ENCODE measurements around the gene ABHD13. TPM values are rescaled to one million over a fixed set of nuclear protein-coding genes. Genes with fewer than 3 reads are reported as not detected.

ABHD13 gene
- total RNA-seq, 5 donors from 2014 or later (not counting 1 experiment from before 2014, with no cell fraction given): 12.3 to 15.8 (median 13.8) TPM

DNA sequence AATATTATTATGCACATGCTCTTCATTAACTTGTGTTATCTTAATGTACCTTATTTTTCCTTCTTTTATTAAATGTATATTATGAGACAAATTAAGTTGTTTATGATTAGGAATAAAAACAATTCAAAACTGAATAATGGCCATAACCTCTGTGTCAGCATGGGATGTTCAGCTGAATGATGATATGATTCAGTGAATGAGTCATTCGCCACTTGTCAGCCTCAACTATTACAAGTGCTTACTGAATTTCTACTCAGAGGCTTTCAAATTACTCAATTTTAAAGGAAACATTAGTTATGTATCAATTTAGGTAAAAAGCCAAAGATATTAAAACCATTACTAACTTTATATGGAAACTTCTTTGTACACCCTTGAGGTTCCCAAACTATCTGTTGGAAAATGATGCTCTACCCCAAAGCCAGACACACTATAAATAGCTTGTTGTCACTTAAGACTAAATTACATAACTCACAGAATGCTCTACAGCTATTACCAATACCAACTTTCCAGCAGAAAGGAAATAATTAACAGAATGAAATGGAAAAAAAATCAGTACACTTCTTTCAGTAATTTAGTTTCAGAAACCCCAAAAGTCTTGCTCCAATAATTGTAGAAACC is 17.3 kb upstream of the ABHD13 start:
- ATAC-seq (replicated peaks in 1 of 4): no peak
- Histone ChIP-seq H3K9me3 (no peaks in the 10 kb centered on the region), H3K4me1 (ENCODE audit: control insufficient read depth in 1 of 2, extremely low read depth in 1 of 2, insufficient read depth in 2 of 2, low read length in 2 of 2) (no peaks in the 10 kb centered on the region), H3K4me3 (ENCODE audit: control insufficient read depth in 1 of 2, extremely low read depth in 1 of 2, low read length in 1 of 2) (no peak overlapping the region), H3K36me3 (ENCODE audit: control insufficient read depth in 2 of 2, extremely low read depth in 1 of 2, insufficient read depth in 1 of 2, low read length in 1 of 2) (no peaks in the 10 kb centered on the region), H3K27me3 (replicated peaks in 1 of 2; ENCODE audit: control insufficient read depth in 2 of 2, extremely low read depth in 1 of 2, insufficient read depth in 2 of 2, low read length in 1 of 2) (peaks cover 0 to under 1% of the 10 kb centered on the region in 2 experiments), H3K27ac (ENCODE audit: low read length) (no peak overlapping the region)
- DNase-seq: no peak
- ChIA-PET CTCF (no interaction called here), POLR2A (no interaction called here)
- H3K9me3 Mint-ChIP-seq: peaks cover 0 to 6% (median 0%) of the 10 kb centered on the region in 3 donors
- H3K27ac Mint-ChIP-seq: no peak overlapping the region
- no peak overlapping the region for H3K4me3 Mint-ChIP-seq
- WGBS (ENCODE audit: insufficient coverage): no CpG with 5 or more reads among the region's 1 CpG
- peaks cover 18 to 20% of the 10 kb centered on the region in 2 donors for H3K27me3 Mint-ChIP-seq
- H3K4me1 Mint-ChIP-seq: peaks cover 0 to 5% (median 0%) of the 10 kb centered on the region in 3 donors
- no peaks in the 10 kb centered on the region for H3K36me3 Mint-ChIP-seq

DNA sequence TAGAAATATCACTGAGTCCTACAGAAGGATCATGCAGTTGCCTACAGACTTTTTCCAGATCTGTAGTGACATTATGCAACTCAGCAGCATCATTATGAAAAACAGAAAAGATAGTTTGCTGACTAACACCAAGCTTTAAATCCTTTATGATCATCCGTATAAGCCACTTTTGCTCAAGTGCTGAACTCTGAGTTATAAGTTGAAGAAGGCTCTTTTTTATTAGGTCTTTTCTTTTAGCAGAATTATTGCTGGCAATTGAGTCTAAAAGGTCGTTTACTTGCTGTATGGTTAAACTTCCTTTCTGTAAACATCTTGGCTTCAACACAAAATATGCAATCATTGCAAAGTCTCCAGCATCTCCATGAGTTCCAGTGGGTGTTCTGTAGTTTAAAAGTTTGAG is 7.6 kb upstream of the ABHD13 start:
- H3K4me3 ChIP-seq (ENCODE audit: control insufficient read depth in 1 of 2, extremely low read depth in 1 of 2, low read length in 1 of 2): no peak overlapping the region
- Mint-ChIP-seq H3K36me3 (peaks cover 34% of the 10 kb centered on the region), H3K4me1 (peaks cover 14 to 22% (median 17%) of the 10 kb centered on the region in 3 donors), H3K27ac (no peak overlapping the region), H3K4me3 (no peak overlapping the region), H3K9me3 (peaks cover 8 to 19% (median 13%) of the 10 kb centered on the region in 3 donors), H3K27me3 (no peaks in the 10 kb centered on the region)
- H3K9me3 ChIP-seq: peaks cover 2% of the 10 kb centered on the region
- whole genome bisulfite sequencing (ENCODE audit: insufficient coverage): no CpG with 5 or more reads among the region's 2 CpGs
- no peak overlapping the region for H3K27ac ChIP-seq (ENCODE audit: low read length)
- POLR2A ChIA-PET: interaction anchor here in 1 of 2 donors (0.5 kb wide), 1 partner anchor 76 kb away, joined by 3 read pairs; no protein-coding TSS in a partner anchor
- ATAC-seq (replicated peaks in 1 of 4): no peak
- no peaks in the 10 kb centered on the region for H3K27me3 ChIP-seq (replicated peaks in 1 of 2; ENCODE audit: control insufficient read depth in 2 of 2, extremely low read depth in 1 of 2, insufficient read depth in 2 of 2, low read length in 1 of 2)
- H3K36me3 ChIP-seq (ENCODE audit: control insufficient read depth in 2 of 2, extremely low read depth in 1 of 2, insufficient read depth in 1 of 2, low read length in 1 of 2): peaks cover 0 to 10% of the 10 kb centered on the region in 2 donors
- CTCF ChIA-PET: no interaction called here
- no peak for DNase-seq
- H3K4me1 ChIP-seq (ENCODE audit: control insufficient read depth in 1 of 2, extremely low read depth in 1 of 2, insufficient read depth in 2 of 2, low read length in 2 of 2): peaks cover 9 to 12% of the 10 kb centered on the region in 2 experiments

DNA sequence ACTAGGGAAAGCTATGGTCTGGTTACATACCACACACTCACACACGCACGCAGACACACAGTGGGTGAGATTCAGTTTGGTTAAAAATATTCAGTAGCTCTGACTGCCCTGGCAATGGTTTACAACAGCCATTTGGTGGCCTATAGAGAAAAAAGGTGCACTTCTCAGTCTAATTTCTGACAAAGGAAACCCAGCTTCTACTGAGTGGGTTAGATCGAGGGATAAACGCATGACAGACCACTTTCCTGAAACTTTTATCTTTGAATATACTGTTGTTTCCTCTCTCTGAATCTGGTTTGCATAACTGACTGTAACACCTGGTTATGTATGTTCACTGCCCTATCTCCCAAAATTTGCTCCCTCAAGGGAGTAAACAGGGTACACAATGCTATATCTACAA is 5.3 kb upstream of the ABHD13 start:
- WGBS (ENCODE audit: insufficient coverage): no CpG with 5 or more reads among the region's 4 CpGs
- ChIA-PET CTCF (no interaction called here), POLR2A (interaction anchor here in 1 of 2 donors (0.5 kb wide), 1 partner anchor 83 kb away, joined by 3 read pairs; no protein-coding TSS in a partner anchor)
- peaks cover 2% of the 10 kb centered on the region for H3K9me3 ChIP-seq
- peaks cover 26% of the 10 kb centered on the region in 2 experiments for H3K4me1 ChIP-seq (ENCODE audit: control insufficient read depth in 1 of 2, extremely low read depth in 1 of 2, insufficient read depth in 2 of 2, low read length in 2 of 2)
- Mint-ChIP-seq H3K27me3 (no peaks in the 10 kb centered on the region), H3K36me3 (peaks cover 34% of the 10 kb centered on the region), H3K9me3 (peaks cover 8 to 19% (median 13%) of the 10 kb centered on the region in 3 donors), H3K27ac (peak overlapping the region; percentile 25 to 63), H3K4me3 (no peak overlapping the region), H3K4me1 (peaks cover 34 to 43% (median 36%) of the 10 kb centered on the region in 3 donors)
- peaks cover 0 to 10% of the 10 kb centered on the region in 2 donors for H3K36me3 ChIP-seq (ENCODE audit: control insufficient read depth in 2 of 2, extremely low read depth in 1 of 2, insufficient read depth in 1 of 2, low read length in 1 of 2)
- DNase-seq: no peak
- no peak for ATAC-seq (replicated peaks in 1 of 4)
- peak overlapping the region in 1 of 2 donors; percentile 32 for H3K4me3 ChIP-seq (ENCODE audit: control insufficient read depth in 1 of 2, extremely low read depth in 1 of 2, low read length in 1 of 2)
- no peaks in the 10 kb centered on the region for H3K27me3 ChIP-seq (replicated peaks in 1 of 2; ENCODE audit: control insufficient read depth in 2 of 2, extremely low read depth in 1 of 2, insufficient read depth in 2 of 2, low read length in 1 of 2)
- H3K27ac ChIP-seq (ENCODE audit: low read length): no peak overlapping the region

GRCh38 chr13:108213946-108214345 is 4.2 kb upstream of the ABHD13 start:
- H3K9me3 ChIP-seq: peaks cover 2% of the 10 kb centered on the region
- ChIA-PET CTCF (interaction anchor here in 1 of 2 donors (0.6 kb wide), 1 partner anchor 141 kb away, joined by 3 read pairs; no protein-coding TSS in a partner anchor), POLR2A (interaction anchor here in 1 of 2 donors (0.6 kb wide), 1 partner anchor 141 kb away, joined by 4 read pairs; no protein-coding TSS in a partner anchor)
- WGBS (ENCODE audit: insufficient coverage): 80% methylated on average over 1 of the region's 5 CpGs
- H3K27me3 ChIP-seq (replicated peaks in 1 of 2; ENCODE audit: control insufficient read depth in 2 of 2, extremely low read depth in 1 of 2, insufficient read depth in 2 of 2, low read length in 1 of 2): no peaks in the 10 kb centered on the region
- Mint-ChIP-seq H3K4me1 (peaks cover 35 to 48% (median 39%) of the 10 kb centered on the region in 3 donors), H3K27me3 (no peaks in the 10 kb centered on the region), H3K36me3 (peaks cover 29% of the 10 kb centered on the region), H3K4me3 (peak overlapping the region; percentile 64 to 99 (median 73)), H3K9me3 (peaks cover 8 to 13% (median 8%) of the 10 kb centered on the region in 3 donors), H3K27ac (peak overlapping the region; percentile 56 to 72)
- H3K4me1 ChIP-seq (ENCODE audit: control insufficient read depth in 1 of 2, extremely low read depth in 1 of 2, insufficient read depth in 2 of 2, low read length in 2 of 2): peaks cover 26 to 27% of the 10 kb centered on the region in 2 experiments
- no peak for ATAC-seq (replicated peaks in 1 of 4)
- DNase-seq: no peak
- H3K4me3 ChIP-seq (ENCODE audit: control insufficient read depth in 1 of 2, extremely low read depth in 1 of 2, low read length in 1 of 2): peak overlapping the region in 1 of 2 donors; percentile 54
- peak overlapping the region; percentile 54 for H3K27ac ChIP-seq (ENCODE audit: low read length)
- H3K36me3 ChIP-seq (ENCODE audit: control insufficient read depth in 2 of 2, extremely low read depth in 1 of 2, insufficient read depth in 1 of 2, low read length in 1 of 2): peaks cover 0 to 10% of the 10 kb centered on the region in 2 donors

GRCh38 chr13:108214441-108215271 is 3.5 kb upstream of the ABHD13 start:
- Mint-ChIP-seq H3K27ac (peak overlapping the region; percentile 27 to 72), H3K27me3 (no peaks in the 10 kb centered on the region), H3K36me3 (peaks cover 23% of the 10 kb centered on the region), H3K9me3 (peaks cover 5 to 8% (median 6%) of the 10 kb centered on the region in 3 donors), H3K4me3 (peak overlapping the region; percentile 75 to 99 (median 96)), H3K4me1 (peaks cover 42 to 55% (median 46%) of the 10 kb centered on the region in 3 donors)
- H3K4me3 ChIP-seq (ENCODE audit: control insufficient read depth in 1 of 2, extremely low read depth in 1 of 2, low read length in 1 of 2): peak overlapping the region; percentile 37 to 54
- H3K9me3 ChIP-seq: peaks cover 2% of the 10 kb centered on the region
- DNase-seq: peak in 11 of 35 experiments; percentile 6 to 54 (median 33)
- ChIA-PET POLR2A (interaction anchor here in 1 of 2 donors (0.6 kb wide), 2 partner anchors 64 to 140 kb away, joined by 3 to 4 read pairs; no protein-coding TSS in a partner anchor), CTCF (interaction anchor here in 1 of 2 donors (0.6 to 1.3 kb wide), 2 partner anchors 10 to 140 kb away, joined by 3 read pairs; no protein-coding TSS in a partner anchor)
- ATAC-seq (replicated peaks in 1 of 4): no peak
- H3K27me3 ChIP-seq (replicated peaks in 1 of 2; ENCODE audit: control insufficient read depth in 2 of 2, extremely low read depth in 1 of 2, insufficient read depth in 2 of 2, low read length in 1 of 2): no peaks in the 10 kb centered on the region
- peak overlapping the region; percentile 54 for H3K27ac ChIP-seq (ENCODE audit: low read length)
- H3K36me3 ChIP-seq (ENCODE audit: control insufficient read depth in 2 of 2, extremely low read depth in 1 of 2, insufficient read depth in 1 of 2, low read length in 1 of 2): peaks cover 0 to 7% of the 10 kb centered on the region in 2 donors
- WGBS (ENCODE audit: insufficient coverage): 43% methylated on average over 17 of the region's 41 CpGs
- H3K4me1 ChIP-seq (ENCODE audit: control insufficient read depth in 1 of 2, extremely low read depth in 1 of 2, insufficient read depth in 2 of 2, low read length in 2 of 2): peaks cover 30 to 32% of the 10 kb centered on the region in 2 experiments

DNA sequence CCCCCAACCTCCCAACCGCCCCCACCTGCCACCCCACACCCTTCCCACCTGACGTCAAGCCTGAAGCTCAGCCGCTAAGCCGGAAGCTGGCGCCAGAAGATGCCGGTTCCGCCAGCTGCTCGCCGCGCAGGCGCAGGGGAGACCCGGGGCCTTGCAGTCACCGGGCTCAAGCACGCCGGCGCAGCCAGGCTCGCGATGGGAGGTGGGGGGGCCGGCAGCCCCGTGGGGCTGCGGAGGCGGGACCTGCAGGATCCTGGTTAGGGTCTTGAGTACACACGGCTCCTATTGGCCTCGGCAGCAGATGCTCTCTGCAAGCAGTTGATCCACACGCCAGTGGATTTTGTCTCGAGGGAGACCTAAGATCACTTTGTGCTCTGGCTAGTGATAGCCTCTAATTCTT is 2.8 kb upstream of the ABHD13 start, which contains the start of gene LIG4:
LIG4 (minus strand) TSS at position 101 of the 400 bp plus-strand sequence. CDS start 4,268 bp downstream, outside the sequence.
- Mint-ChIP-seq H3K27ac (peak within 1 kb of the TSS; percentile 63 to 95), H3K9me3 (peaks cover 0 to 8% (median 0%) of the 10 kb centered on the region in 3 donors), H3K4me3 (peak within 1 kb of the TSS; percentile 93 to 99 (median 96)), H3K36me3 (peaks cover 17% of the 10 kb centered on the region), H3K27me3 (no peaks in the 10 kb centered on the region), H3K4me1 (peaks cover 50 to 63% (median 54%) of the 10 kb centered on the region in 3 donors)
- H3K4me3 ChIP-seq (ENCODE audit: control insufficient read depth in 1 of 2, extremely low read depth in 1 of 2, low read length in 1 of 2): peak within 1 kb of the TSS; percentile 51 to 54
- no peaks in the 10 kb centered on the region for H3K9me3 ChIP-seq
- H3K27ac ChIP-seq (ENCODE audit: low read length): peak within 1 kb of the TSS; percentile 54
- WGBS (ENCODE audit: insufficient coverage): 0% methylated on average over 24 of the region's 26 CpGs
- ChIA-PET CTCF (interaction anchor here (0.6 to 1.3 kb wide), 3 partner anchors 9 to 11 kb away, joined by 3 read pairs; no protein-coding TSS in a partner anchor), POLR2A (interaction anchor here in 1 of 2 donors (0.6 kb wide), 1 partner anchor 65 kb away, joined by 3 read pairs; no protein-coding TSS in a partner anchor)
- ATAC-seq (replicated peaks in 1 of 4): peak; percentile 68 to 75 (median 70)
- peak; percentile 73 to 97 (median 94) for DNase-seq
- no peaks in the 10 kb centered on the region for H3K27me3 ChIP-seq (replicated peaks in 1 of 2; ENCODE audit: control insufficient read depth in 2 of 2, extremely low read depth in 1 of 2, insufficient read depth in 2 of 2, low read length in 1 of 2)
- H3K4me1 ChIP-seq (ENCODE audit: control insufficient read depth in 1 of 2, extremely low read depth in 1 of 2, insufficient read depth in 2 of 2, low read length in 2 of 2): peaks cover 32 to 39% of the 10 kb centered on the region in 2 experiments
- H3K36me3 ChIP-seq (ENCODE audit: control insufficient read depth in 2 of 2, extremely low read depth in 1 of 2, insufficient read depth in 1 of 2, low read length in 1 of 2): peaks cover 0 to 6% of the 10 kb centered on the region in 2 donors

Data from T-cell (primary cell).